Right lobe of liver (tissue), 6 donors: Measurements from ENCODE around the gene MEG3. TPM values are rescaled to one million over a fixed set of nuclear protein-coding genes. Genes with fewer than 3 reads are reported as not detected.
A peak's percentile ranks its signal among the peaks of the same experiment; 100 is the strongest.

Experiments used
- ATAC-seq, 4 donors: fragments of 200-7000 bp; cut with Tn5 transposase; one replicate each; pipeline ENCODE4 v1.9.1; 2020; ENCODE audit warnings: mild to moderate bottlenecking in 4 of 4, moderate library complexity in 4 of 4
- DNase-seq, 3 donors: peaks; one replicate each; pipeline ENCODE4 v3.0.0-alpha.2; 2020
- H3K27ac ChIP-seq, 3 donors: fragments of 200-600 bp; one replicate each; pipeline ENCODE4 v1.8.0; 2022
- H3K27me3 ChIP-seq, 2 donors: fragments of 200-600 bp; one replicate each; pipeline ENCODE4 v1.8.0; 2022
- H3K36me3 ChIP-seq, 4 donors: fragments of 200-600 bp; sonication (generic) in 1 of 4; one replicate each; pipeline versions ENCODE4 v1.5.1 to v1.8.0; 2017 to 2022; ENCODE audit warnings: control low read depth in 1 of 4
- H3K4me1 ChIP-seq, 4 donors: fragments of 200-600 bp; sonication (generic) in 1 of 4; one replicate each; pipeline versions ENCODE4 v1.5.1 to v1.8.0; 2017 to 2022; ENCODE audit warnings: control low read depth in 1 of 4
- H3K4me3 ChIP-seq, 3 donors: fragments of 200-600 bp; one replicate each; pipeline ENCODE4 v1.8.0; 2022
- H3K9me3 ChIP-seq, 4 donors: fragments of 200-600 bp; sonication (generic) in 1 of 4; one replicate each; pipeline versions ENCODE4 v1.5.1 to v1.8.0; 2017 to 2022; ENCODE audit warnings: control low read depth in 1 of 4
- POLR2A ChIP-seq: fragments of 450-650 bp; IDR thresholded peaks from one replicate; pipeline ENCODE4 v1.6.1; 2017; ENCODE audit warnings: antibody characterized with exemption, mild to moderate bottlenecking
- WGBS: methylation state at CpG from one replicate; pipeline ENCODE4 v1.1.6; 2018; ENCODE audit warnings: low coverage, low lambda C conversion rate; ENCODE audit not compliant: insufficient coverage; ENCODE audit errors: missing lambda C conversion rate; 5-methylcytosine and 5-hydroxymethylcytosine counted together
- intact Hi-C, 2 donors: fragments of 100-400 bp; cut with DNase I; formaldehyde crosslinking; loops; one replicate each; pipeline versions ENCODE4 v1.11.2 to v1.14.1; 2022
- total RNA-seq, 6 experiments: library from RNA; depleted of rRNA in 2 of 6; stranded (reverse); fragments of >200 nt in 2 of 6; fragmentation: NEBNext Ultra II Directional in 3 of 6; extraction: Animal tissue kit (Norgen Biotek cat#: 25700) in 3 of 6; gene quantifications; one replicate each; pipeline versions ENCODE4 v1.1.0 to v1.2.4, GENCODE V29; 2016 to 2023
- TF ChIP-seq, protein P1 (sequence below), 4 donors: fragments of 200-600 bp in 3 of 4; fragments of 450-650 bp in 1 of 4; IDR thresholded peaks; one replicate each; pipeline versions ENCODE4 v1.5.1 to v1.8.0; 2016 to 2022; ENCODE audit warnings: antibody characterized with exemption in 4 of 4, mild to moderate bottlenecking in 2 of 4
- donor health status: DM: no; HTN: yes; CAD: no.
- donor health status: DM: no; HTN: no; CAD: no.
- donor health status: DM: no; HTN: no; CAD: no.
- donor health status: DM: no; HTN: yes; CAD: no.
- donor health status: DM: no; HTN: yes; CAD: no.

MEG3 gene
- total RNA-seq, 6 experiments from 2014 or later = 5.7 to 43.7 (median 23.9) TPM

DNA sequence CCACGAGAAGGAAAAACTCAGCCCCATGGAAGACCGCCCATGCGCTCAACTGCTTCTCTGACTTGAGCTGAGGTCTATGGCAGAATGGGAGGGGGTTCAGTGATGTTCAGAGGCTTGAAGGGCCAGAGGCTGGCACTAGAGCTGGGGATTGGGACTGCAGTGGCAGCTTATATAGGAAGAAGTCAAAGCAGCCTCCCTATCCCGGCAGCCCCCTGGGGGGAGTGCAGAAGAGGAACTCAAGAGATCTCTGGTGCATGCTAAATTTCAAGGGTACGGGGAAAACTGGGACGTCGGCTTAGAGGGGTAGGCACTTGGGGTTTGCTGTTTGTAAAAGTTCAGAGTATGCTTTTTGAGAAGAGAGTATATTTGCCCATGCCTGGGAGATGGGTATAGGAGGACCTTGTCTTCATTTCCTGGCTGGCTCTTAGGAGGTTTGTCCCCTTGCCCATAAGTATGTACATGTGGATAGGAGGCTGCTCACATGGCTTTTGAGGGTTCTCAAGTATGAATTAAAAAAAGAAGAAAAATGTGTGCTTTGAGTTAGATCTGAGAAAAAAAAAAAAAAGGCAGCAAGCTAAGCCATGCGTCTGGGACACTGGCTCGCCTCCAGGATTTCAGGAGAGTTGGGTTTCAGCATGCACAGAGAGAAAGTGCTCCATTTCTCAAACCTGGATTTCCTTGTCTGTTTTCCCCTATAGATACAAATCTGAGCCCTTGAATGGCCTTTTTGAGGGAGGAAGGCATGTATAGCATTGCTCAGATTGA is 3.2 kb upstream of the MEG3 start:
- TF ChIP-seq, protein P1, sequence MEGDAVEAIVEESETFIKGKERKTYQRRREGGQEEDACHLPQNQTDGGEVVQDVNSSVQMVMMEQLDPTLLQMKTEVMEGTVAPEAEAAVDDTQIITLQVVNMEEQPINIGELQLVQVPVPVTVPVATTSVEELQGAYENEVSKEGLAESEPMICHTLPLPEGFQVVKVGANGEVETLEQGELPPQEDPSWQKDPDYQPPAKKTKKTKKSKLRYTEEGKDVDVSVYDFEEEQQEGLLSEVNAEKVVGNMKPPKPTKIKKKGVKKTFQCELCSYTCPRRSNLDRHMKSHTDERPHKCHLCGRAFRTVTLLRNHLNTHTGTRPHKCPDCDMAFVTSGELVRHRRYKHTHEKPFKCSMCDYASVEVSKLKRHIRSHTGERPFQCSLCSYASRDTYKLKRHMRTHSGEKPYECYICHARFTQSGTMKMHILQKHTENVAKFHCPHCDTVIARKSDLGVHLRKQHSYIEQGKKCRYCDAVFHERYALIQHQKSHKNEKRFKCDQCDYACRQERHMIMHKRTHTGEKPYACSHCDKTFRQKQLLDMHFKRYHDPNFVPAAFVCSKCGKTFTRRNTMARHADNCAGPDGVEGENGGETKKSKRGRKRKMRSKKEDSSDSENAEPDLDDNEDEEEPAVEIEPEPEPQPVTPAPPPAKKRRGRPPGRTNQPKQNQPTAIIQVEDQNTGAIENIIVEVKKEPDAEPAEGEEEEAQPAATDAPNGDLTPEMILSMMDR (IDR thresholded peaks at IDR 0.05) = no peak
- TF ChIP-seq POLR2A = no peak
- DNase-seq (no peak), ATAC-seq (no peak)
- intact Hi-C loops = loop anchor here in 1 of 2 donors (10.0 kb wide), 1 partner anchor 108 kb away; no protein-coding TSS in a partner anchor
- peaks cover 0 to 11% (median 0%) of the 10 kb centered on the region in 4 donors for H3K4me1 ChIP-seq
- no peak overlapping the region for H3K27ac ChIP-seq
- H3K4me3 ChIP-seq = no peak overlapping the region
- H3K27me3 ChIP-seq = no peaks in the 10 kb centered on the region
- H3K36me3 ChIP-seq = no peaks in the 10 kb centered on the region
- WGBS = 48% methylated on average over 8 of the region's 9 CpGs
- H3K9me3 ChIP-seq = no peaks in the 10 kb centered on the region

DNA sequence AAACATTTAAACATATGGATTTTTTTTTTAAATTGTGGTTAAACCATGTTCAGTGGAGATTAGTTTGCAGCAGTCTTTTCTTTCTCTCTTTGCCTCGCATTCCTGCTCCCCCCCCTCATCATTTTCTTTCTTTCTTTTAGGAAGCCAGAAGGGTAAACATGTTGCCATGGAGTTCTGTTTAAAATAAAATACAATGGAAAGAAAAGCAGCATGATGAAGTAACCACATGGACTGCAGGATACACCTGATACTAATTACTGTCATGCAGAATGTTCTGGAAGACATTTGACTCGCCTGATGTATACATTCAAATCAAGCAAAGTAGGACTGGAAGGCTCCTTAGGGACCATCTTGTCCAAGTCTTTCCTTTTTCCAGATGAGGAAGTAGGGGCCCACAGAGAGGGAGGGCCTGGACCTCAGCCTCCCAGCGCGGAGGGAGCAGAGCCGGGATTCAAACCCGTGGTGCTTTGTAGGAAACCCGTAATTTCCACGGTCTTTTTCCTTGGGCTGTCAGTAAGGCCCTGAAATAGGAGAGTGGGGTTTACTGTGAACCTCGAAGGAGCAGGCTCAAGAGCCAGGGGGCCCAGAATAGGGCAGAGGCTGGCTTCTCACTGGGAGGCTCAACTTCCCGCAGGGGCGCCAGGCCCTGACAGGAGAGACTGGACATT is 2.4 kb upstream of the MEG3 start:
- Histone ChIP-seq H3K36me3 (no peaks in the 10 kb centered on the region), H3K27me3 (no peaks in the 10 kb centered on the region), H3K9me3 (no peaks in the 10 kb centered on the region), H3K4me3 (no peak overlapping the region), H3K27ac (no peak overlapping the region), H3K4me1 (peaks cover 0 to 11% (median 0%) of the 10 kb centered on the region in 4 donors)
- DNase-seq (no peak), ATAC-seq (no peak)
- no peak for TF ChIP-seq POLR2A
- TF ChIP-seq, protein P1 (IDR thresholded peaks at IDR 0.05) = no peak
- WGBS = 67% methylated on average over 2 of the region's 11 CpGs
- intact Hi-C loops = loop anchor here in 1 of 2 donors (10.0 kb wide), 1 partner anchor 109 kb away; no protein-coding TSS in a partner anchor

DNA sequence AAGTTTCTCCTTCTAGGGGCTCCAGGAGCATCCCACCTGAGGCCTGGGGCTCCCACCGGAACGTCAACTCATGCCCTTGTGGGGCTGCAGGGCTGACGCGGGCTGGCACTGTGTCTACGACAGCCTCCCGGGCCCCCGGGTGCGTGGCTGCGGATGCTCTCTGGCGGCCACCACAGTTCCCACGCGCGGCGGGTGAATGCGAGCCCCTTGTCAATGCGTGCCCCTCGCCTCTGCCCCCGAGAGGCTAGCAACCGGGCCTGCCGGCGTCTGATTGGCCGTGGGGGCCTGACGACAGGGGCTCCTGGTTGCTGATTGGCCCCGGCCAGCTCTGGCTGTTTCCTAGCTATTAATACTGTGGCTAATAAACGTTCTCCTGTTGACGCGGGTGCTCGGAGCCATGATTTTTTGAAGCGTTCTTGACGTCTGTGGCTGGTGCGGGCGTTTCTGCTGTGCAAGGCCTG is 1.8 kb upstream of the MEG3 start:
- intact Hi-C loops = loop anchor here in 1 of 2 donors (10.0 kb wide), 1 partner anchor 109 kb away; no protein-coding TSS in a partner anchor
- no peak overlapping the region for H3K4me3 ChIP-seq
- H3K36me3 ChIP-seq = no peaks in the 10 kb centered on the region
- H3K4me1 ChIP-seq = peaks cover 0 to 11% (median 0%) of the 10 kb centered on the region in 4 donors
- 60% methylated on average over 1 of the region's 32 CpGs for WGBS
- H3K27me3 ChIP-seq = no peaks in the 10 kb centered on the region
- H3K27ac ChIP-seq = no peak overlapping the region
- no peaks in the 10 kb centered on the region for H3K9me3 ChIP-seq
- TF ChIP-seq POLR2A = no peak
- TF ChIP-seq, protein P1 (IDR thresholded peaks at IDR 0.05) = no peak
- DNase-seq (peak in 1 of 3 donors; percentile 53), ATAC-seq (peak; percentile 37 to 53 (median 44))

DNA sequence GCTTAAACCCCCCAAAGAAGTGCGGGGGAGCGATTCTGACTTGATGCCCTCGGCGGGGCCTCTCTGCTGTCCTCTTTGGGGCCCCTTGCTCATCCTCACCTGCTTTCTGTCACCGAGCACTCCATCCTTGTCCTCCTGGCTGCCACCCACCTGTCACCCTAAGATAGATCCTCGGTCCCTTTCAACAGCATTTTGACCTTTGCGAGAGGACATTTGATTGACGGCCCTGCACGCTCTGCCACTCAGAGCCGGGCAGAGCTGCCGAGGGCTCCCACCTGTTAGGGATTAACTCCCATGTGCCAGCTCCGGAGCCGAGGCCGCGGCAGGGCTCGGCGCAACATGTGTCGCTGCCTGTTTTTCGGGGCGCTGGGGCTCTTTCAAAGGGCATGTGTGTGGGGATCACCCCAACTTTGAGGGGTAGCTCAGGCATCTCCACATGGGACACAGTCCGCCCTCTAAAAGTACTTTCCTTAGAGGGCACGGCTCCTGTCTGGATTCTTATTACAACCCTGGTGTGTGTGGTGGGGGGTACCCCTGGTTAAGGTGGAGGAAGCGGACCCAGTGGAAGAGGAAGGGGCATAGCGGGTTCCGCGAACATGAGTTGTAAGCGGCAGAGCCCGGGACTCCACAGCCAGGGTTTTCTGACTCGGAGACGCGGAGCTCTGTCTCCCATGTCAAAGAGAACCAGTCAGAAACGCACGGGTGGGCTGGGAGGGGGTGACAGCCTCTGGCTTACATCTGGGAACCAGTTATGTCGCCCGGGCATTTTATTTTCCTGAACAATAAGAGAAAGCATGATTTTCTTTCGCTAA is 811 bp upstream of the MEG3 start:
- no peak overlapping the region for H3K4me3 ChIP-seq
- H3K27me3 ChIP-seq = no peaks in the 10 kb centered on the region
- H3K27ac ChIP-seq = no peak overlapping the region
- ATAC-seq (no peak), DNase-seq (no peak)
- no peaks in the 10 kb centered on the region for H3K9me3 ChIP-seq
- 34% methylated on average over 21 of the region's 36 CpGs for WGBS
- intact Hi-C loops = loop anchor here in 1 of 2 donors (10.0 kb wide), 1 partner anchor 110 kb away; no protein-coding TSS in a partner anchor
- H3K36me3 ChIP-seq = no peaks in the 10 kb centered on the region
- TF ChIP-seq POLR2A = no peak
- H3K4me1 ChIP-seq = peaks cover 0 to 11% (median 0%) of the 10 kb centered on the region in 4 donors
